HG02884 (cell line): ENCODE results near the gene ZNF467.

ENCODE experiments used
- ATAC-seq: cut with Tn5 transposase; IDR thresholded peaks from one replicate; pipeline ENCODE4 v1.9.1; 2021; ENCODE audit warnings: mild to moderate bottlenecking, moderate library complexity; ENCODE audit not compliant: unreplicated experiment

The ZNF467 gene

DNA sequence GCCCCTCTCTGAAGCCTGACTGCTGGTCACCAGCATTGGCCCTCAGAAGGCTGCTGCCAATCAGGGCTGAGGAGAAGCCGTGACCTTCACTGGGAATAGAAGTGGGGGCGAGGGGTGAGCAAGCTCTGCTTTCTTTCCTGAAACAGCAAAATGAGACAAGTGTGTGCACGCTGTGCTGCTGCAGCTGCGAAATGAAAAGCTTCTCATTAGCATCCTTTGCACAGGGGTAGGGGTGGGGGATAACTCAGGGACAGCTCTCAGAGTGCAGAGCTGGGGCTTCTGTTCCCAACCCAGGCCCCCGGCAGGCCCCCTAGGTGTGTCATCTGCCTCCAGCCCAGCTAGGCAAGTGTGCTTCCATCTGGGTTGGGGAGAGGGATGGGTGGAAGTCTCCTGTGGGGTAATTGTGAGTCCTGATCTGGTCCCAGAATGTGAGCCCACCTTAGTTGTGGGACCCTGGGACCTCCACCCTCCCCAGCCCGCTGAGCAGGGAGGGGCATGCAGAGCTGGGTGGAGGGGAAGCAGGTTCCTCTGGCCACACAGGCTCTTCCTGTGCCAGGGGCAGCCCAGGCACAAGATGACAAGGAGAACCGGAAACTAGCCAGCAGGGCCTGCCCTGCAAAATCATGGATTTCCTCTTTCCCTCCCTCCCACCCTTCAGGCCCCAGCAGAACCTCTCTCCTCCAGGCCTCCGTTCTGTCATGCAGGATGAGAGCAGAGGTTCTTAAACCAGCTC is 22.2 kb downstream of the ZNF467 start:
- ATAC-seq = no peak

DNA sequence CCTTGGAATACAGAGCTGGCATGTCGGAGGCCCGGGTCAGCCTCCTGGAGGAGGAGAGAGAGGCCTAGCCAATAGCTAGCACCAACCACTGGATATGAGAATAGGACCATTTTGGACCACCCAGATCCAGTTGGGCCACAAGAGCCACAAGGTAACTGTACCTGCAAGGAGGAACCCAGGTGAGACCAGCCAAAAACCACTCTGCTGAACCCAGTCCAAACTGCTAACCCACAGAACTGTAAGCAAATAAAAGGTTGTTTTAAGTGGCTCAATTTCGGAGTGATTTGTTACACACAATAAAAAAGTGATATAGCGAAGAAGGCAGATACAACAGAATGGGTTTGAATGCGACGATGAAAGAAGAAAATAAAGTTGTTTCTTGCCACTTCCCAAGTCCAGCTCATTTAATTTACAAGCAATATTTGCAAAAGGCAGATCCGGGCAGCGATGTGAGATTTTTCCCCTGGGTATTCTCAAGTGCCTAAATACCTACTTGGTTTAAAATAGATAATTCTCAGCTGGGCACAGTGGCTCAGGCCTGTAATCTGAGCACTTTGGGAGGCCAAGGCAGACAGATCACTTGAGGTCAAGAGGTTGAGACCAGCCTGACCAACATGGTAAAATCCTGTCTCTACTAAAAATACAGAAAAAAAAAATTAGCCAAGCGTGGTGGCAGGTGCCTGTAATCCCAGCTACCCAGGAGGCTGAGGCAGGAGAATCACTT is 23.1 kb downstream of the ZNF467 start:
- no peak for ATAC-seq

DNA sequence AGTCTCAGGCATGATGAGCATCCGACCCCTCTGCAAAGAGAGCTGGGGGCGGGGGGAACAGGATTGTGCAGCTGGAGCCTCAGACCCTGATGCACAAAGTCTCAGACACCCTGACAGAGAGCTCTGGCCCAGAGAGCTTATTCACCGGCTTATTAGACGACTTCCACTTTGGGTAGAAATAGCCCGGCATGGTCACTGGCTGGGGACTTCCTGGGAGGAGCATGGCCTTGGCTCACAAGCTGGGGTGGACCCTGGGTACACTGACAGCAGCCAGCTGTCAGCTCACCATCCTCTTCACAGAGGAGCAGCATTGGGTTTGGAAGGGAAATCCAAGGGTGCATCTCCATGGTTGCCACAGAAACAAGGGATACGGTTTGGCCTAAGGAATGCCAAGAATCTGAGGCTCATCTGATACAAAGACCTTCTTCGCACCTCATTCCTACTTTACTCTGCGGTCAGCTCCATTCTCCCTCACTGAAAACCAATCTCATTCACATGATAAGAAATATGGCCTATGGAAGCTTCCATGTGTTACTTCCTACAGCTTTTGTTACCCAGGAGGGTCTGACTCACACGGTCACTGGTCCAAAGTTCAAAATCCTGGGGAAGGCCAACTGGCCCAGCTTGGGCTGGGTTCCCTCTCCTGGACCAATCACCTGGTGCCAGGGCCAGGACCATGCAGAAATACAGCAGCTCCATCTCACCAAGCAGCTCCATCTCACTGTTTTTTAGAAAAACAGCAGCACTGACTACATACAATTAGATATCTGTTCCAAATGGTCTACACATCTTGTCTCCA is 25.1 kb downstream of the ZNF467 start:
- no peak for ATAC-seq

DNA sequence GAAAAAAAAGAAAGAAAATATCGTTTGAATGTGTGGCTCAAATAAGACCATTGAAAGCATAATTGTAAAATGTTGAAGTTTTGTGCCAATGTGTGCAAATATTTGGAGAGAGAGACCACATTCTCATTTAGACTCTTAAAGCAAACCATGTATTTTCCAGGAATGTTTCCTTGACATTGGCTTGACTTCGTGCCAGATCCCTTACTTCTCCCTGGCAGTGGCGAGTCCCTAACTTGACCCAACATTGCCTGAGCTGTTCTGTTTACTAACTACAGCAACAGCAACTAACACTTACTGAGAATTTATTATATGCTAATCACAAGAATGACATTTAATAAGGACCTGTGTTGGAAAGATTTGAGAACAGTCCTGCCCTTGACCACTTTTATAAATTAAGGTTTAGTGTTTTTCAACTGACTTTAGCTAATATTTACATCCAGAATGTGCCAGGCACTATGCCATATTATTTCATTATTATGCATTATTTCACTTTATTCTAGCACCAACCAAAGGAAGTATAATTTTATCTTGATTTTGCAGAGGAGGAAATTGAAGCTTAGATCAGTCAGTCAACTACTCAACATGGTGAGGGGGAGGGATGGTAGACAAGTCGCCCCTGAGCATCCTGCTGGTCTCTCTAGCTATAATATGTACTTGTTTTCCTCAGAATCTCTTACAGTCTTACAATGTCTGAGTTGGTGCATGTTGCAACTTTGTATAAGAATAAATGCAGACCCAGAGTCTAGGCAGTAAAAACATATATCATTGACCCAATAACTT is 29.7 kb downstream of the ZNF467 start:
- no peak for ATAC-seq

DNA sequence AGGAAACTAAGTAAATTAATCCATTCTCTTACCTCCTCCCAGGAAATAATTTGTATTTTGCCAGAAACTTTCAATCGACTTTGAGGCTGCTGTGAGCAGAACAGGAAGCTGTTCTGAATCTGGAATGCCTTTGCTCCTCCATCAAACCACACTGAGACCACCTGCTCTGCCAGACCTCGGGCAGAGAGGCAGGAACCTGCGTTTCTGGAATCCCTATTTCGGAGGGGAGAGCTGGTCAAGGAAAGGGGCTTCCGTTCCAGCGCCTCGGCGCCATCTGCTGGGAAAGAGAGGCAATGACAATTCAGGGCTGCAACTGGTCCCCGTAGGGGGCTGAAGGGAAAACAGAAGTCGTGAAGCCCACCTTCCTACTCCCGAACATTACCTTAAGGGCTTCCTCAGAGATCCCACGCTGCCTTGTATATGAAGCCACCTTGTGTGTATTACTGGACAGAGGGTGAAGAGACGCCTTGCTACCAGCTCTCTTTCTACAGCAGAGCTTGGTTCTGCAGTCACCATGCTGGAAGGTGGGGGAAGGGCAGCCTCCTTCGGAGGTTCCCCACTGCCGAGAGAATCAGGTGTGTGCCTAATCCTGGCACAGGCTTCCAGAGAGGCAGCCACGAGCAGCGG is 31.2 kb downstream of the ZNF467 start:
- ATAC-seq = no peak

DNA sequence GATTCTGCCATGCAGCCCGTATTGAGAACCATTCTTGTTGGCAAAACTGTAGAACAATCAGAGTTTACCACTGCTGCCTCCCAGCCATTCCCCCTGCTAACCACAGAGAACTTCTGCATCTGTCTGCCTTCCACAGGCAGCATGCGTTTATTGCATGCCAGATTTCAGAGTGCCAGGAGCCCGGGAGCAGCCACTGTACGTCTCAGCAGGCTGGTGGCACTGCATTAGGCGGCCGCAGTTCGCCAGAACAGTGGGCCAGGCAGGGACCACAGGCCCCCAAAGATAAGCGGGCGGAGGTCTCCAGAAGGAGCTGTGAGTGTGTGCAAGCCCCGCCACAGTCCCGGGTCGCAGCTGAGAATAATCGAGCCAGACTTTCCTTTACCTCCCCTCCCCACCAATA is 31.8 kb downstream of the ZNF467 start:
- ATAC-seq = no peak

DNA sequence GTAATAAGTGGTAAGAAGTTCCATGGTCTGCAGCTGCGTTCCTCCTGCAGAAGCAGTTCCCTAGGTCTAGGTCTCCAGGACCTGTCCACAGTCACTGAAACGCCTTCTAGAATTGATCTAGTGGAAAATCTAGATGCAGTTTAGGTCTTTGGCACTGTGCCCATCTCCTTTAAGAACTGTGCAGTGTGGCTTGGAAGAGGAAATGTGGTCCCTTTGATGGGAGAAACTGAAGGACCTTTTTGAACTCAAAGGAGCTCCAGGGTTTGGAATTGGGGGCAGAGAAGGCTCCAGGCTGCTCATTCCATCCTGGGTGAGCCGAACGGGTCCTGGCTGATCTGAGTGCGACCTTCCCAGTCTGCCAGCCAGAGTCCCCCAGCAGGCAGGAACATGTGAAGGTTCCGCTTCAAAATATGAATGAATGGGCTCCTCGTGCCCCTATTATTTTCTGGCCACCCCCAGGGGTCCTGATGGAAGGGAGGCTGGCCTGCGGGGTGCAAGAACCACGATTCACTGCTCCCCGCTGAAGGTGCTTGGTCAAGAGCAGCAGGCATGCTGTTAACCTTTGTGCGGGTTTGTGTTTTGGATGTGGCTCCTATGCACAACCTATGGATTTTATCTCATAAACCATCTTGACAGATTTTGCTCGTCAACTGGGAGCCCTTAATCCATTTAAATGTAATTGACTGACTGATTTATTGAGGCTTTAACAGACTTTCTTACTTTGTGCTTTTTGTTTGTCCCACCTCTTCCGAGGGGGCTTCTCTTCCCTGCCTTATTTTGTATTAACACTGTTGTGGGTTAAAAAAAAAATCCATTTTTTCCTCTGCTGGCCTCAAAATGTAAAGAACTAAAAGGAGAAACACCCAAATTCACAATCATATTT is 36.7 kb downstream of the ZNF467 start:
- no peak for ATAC-seq

DNA sequence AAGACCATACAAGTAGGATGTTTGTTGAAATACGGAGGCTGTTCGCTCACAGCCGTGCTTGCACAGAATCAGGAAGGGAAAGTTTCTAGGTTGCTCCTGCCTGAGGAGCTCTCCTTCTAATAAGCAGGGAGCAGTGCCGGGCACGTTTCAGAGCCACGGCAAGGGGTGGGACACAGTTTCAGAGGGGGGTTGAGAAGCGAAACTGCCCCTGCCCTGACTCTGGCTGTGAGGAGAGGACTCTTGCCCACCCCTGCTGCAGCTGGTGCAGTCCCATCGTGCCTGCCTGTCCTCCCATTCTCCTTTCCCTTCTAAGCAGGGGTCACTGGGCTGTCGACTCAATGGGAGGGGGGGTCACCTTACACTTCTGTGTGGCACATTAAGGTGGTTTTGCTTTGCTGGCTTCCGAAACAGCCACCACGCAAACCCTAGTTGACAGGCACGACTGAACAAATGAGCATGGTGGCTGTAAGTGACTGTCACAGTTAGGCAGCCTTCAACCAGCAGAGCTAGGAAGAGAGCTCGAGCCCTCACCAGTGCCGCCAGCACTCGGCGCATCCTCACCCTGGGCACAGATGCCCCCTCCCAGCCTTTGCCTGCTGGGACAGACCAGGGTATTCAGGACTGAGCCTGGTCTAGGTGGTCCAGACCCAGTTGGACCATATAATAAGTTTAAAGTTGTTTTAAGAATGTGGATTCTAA is 37.5 kb downstream of the ZNF467 start:
- ATAC-seq = no peak

DNA sequence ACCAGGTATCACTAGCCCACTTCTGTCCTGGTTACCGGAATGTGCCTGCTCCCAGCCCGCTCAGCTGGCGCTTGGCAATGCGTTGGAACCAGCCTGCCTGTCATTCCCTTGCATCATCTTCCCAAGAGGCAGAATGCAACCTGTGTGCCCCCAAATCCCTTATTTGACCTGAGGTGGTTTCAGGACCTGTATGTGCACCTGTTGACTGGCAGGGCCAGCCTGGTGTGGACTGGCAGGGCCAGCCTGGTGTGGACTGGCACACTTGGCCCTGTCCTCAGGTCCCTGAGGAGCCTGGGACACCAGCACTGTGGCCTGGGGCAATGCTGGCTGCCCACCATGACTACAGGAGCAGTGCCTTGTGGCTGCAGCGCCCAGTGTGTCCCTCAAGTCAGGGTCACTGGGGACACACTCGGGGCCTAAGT is 38.2 kb downstream of the ZNF467 start:
- ATAC-seq = no peak

DNA sequence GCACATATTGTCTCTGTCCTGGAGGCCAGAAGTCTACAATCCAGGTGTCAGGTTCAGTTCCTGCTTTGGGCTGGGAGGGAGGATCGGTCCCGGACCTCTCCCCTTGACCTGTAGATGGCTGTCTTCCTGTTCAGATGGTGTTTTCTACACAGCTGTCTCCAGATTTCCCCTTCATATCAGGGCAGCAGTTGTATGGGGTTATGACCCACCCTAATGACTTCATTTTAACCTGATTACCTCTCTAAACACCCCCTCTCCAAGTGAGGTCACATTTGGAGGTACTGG is 38.7 kb downstream of the ZNF467 start:
- no peak for ATAC-seq

DNA sequence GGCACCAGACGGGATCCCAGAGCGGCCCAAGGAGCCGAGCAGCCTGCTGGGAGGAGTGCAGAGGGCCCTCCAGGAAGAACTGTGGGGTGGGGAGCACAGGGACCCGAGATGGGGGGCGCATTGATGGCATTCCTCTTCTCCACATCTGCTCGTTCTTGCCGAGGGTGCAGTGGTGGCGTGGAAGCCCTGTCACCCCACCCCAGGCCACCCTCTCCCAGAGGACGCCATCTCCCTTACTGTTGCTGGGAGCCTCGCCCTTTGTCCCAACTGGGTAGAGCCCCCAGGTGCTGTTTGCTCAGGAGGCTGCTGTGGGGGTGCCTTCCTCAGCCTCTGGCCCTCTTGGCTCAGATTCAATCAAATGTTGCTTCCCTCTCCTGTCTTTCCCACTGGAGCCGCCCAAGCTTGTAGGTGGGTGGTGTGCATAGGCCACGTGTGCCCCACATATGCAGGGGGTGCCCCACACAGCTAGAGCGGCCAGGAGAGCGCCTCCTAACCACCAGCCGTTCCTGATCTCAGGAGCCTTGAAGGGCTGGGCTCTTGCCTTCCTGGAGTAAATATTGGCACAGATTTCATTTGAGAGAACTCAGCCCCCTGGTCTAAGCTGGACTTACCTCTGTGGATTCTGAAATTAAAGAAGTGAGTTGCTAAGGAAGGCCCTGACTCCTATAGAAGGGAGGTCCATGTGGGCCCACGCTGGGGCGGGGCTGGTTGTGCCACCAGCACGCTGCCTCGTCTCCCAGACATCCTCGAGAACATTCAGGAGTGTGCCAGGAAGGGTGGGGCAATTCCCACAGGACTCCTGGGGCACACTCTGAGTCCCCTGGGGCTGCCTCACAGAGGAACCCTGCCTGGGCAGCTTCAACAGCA is 39.2 kb downstream of the ZNF467 start:
- ATAC-seq = no peak

DNA sequence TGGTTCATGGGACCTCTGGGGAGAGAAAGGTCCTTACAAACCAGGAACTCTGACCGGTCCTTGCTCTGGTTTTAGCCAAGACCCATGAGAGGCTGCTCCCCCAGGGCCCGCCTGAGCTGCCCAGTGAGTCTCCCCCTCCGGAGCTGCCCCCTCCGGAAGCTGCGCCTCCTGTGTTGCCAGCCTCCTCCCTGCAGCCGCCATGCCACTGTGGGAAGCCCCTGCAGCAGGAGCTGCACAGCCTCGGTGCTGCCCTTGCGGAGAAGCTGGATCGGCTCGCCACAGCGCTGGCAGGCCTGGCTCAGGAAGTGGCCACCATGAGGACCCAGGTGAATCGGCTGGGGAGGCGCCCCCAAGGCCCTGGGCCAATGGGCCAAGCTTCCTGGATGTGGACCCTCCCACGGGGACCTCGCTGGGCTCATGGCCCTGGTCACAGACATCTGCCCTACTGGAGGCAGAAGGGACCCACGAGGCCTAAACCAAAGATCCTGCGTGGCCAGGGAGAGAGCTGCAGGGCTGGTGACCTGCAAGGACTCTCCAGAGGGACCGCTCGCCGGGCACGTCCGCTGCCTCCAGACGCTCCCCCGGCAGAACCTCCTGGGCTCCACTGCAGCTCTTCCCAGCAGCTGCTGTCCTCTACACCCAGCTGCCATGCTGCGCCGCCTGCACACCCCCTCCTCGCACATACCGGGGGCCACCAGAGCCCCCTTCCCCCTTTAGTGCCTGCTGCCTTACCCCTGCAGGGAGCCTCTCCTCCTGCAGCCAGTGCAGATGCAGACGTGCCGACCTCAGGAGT is 40.1 kb downstream of the ZNF467 start:
- ATAC-seq = no peak

DNA sequence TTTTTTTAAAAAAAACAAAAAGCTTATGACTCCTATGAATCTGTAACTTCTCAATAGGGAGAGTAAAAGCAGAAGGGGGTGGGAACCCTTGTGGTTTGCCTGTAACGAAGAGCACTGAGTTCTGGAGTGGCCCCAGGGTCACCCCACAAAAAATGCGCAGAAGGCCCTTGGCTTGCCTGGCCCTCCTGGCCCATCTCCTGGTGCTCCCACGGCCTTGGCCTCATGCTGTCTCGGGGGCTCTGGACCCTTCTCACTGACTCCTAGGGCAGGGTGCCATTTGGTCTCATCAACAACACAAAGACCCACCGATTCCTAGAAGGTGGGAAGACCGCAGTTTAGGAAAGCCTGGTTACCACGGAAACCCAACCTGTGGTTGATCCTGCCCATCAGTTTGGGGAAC is 40.8 kb downstream of the ZNF467 start:
- no peak for ATAC-seq

DNA sequence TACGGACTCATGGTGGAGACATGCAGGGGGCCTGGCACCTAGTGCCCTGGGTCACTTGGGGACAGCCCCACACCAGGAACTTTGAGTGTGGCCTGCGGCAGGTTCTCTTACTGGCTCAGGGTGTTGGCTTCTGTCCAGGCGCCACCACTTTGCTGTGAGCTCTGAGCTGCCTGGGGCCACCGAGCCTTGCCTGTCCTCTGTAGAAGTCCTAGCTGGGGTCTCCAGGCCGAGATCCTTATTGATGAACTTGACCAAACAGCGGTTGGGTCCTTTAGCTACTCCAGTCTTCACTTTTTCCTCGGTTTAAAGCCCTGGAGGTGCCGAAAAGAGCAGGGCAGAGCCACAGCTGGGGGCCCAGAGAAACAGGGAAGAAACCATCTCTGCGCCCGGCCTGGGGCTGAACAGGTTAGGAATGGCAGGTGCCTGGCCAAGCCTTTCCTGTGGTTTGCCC is 41.3 kb downstream of the ZNF467 start:
- ATAC-seq = no peak

DNA sequence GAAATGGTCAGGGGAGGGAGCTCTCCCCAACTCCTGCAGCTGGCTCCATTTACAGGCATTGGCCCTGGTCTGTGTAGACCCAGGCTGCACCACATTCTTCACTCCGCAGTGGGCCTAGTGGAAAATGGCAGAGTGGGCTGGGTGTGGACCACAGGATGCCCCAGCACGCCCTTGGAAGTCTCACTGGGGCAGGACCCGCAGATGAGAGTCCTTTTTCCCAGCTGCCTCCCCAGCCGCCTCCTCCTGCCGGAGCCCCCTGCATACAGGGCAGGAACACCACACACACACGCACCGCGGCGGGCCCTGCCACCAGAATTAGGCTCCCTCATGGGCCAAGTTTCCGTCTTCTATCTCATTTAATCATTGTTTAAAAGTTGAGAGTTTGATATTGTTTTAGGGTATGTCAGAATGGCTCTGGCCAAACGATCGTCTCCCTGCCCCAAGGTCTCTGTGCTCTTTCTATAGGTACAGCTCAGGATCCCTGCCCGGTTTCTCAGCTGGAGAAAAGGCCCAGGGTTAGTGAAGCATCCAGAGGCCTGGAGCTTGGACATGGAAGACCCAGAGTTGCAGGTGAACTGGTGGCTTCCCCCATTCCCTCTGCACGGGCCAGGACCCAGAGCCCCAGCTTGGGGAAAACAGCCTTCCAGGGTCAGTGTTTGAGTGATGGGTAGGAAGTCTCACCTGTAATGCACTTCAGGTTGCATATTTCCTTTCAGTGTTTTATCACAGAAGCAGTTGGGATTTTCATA is 42.0 kb downstream of the ZNF467 start:
- ATAC-seq = no peak

DNA sequence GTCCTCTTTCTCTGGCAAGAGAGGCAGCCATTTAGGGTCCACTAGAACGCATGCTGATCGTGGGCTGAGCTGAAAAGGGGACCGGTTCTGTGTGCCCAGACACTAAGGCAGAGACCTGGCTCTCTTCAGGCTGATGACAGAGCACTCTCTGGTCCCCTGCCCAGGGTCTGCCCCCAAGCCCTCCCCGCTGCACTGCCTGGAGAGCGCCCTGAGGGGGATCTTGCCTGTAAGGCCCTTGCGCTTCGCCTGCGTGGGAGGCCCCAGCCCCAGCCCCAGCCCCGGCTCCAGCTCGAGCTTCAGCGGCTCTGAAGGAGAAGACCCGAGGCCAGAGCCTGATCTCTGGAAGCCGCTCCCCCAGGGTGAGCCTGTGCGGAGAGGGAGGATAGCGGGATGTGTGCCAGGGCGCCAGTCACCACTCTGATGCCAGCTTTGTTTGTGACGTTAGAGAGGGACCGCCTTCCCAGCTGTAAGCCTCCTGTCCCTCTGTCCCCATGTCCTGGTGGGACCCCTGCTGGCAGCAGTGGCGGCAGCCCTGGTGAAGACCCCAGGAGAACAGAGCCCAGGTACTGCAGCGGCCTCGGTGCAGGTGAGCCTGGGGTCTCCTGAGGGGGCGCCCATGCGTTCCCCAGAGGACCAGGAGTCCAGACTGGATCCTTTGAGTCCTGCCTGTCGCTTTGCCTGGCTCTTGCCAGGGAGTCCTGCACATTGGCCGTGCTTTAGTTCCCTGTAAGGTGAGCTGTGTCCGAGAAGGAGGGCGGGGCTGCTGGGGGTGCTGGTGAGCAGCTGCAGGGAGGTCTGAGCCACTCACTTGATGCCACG is 43.2 kb downstream of the ZNF467 start:
- ATAC-seq = no peak
